Suprapubic skin (tissue), 4 donors: ENCODE results near the gene ETNK2. TPM values are rescaled to one million over a fixed set of nuclear protein-coding genes. Genes with fewer than 3 reads are reported as not detected.

Source experiments
- DNase-seq, 2 donors: peaks; one replicate each; pipeline ENCODE4 v3.0.0-alpha.2; 2019; ENCODE audit warnings: low spot score in 2 of 2
- H3K27ac ChIP-seq: fragments of 200-600 bp; sonication (generic); one replicate; pipeline ENCODE4 v1.5.1; 2019
- H3K27me3 ChIP-seq: fragments of 200-600 bp; sonication (generic); one replicate; pipeline ENCODE4 v1.5.1; 2019
- H3K36me3 ChIP-seq: fragments of 200-600 bp; sonication (generic); one replicate; pipeline ENCODE4 v1.5.1; 2019
- H3K4me1 ChIP-seq: fragments of 200-600 bp; sonication (generic); one replicate; pipeline ENCODE4 v1.5.1; 2019
- H3K4me3 ChIP-seq: fragments of 200-600 bp; sonication (generic); one replicate; pipeline ENCODE4 v1.5.1; 2019; ENCODE audit warnings: mild to moderate bottlenecking
- H3K9me3 ChIP-seq: fragments of 200-600 bp; sonication (generic); one replicate; pipeline ENCODE4 v1.5.1; 2019
- EP300 ChIP-seq: sonication (generic); formaldehyde crosslinking; IDR thresholded peaks from one replicate; pipeline ENCODE4 v1.6.1; 2017; ENCODE audit warnings: antibody characterized with exemption
- POLR2A ChIP-seq, 2 donors: fragments of 450-650 bp; IDR thresholded peaks; one replicate each; pipeline ENCODE4 v1.6.1; 2017; ENCODE audit warnings: antibody characterized with exemption in 2 of 2, mild to moderate bottlenecking in 2 of 2, moderate library complexity in 2 of 2
- POLR2AphosphoS5 ChIP-seq, 3 donors: sonication (generic); formaldehyde crosslinking; IDR thresholded peaks; one replicate each; pipeline ENCODE4 v1.6.1; 2017; ENCODE audit warnings: antibody characterized with exemption in 3 of 3
- WGBS: methylation state at CpG from one replicate; pipeline ENCODE4 v1.1.5; 2018; 5-methylcytosine and 5-hydroxymethylcytosine counted together
- total RNA-seq, 4 donors: library from RNA; depleted of rRNA; stranded (reverse); fragments of >200 nt; gene quantifications; one replicate each; pipeline ENCODE4 v1.1.0, GENCODE V29; 2016
- TF ChIP-seq, protein P1 (sequence below), 2 donors: fragments of 200-600 bp in 1 of 2; fragments of 450-650 bp in 1 of 2; sonication (generic) in 1 of 2; IDR thresholded peaks; one replicate each; pipeline ENCODE4 v1.5.1; 2016 to 2019; ENCODE audit warnings: antibody characterized with exemption in 2 of 2, mild to moderate bottlenecking in 1 of 2, moderate library complexity in 1 of 2

The ETNK2 gene
- total RNA-seq, 4 donors from 2014 or later, result 25.5 to 47.7 (median 36.0) TPM

DNA sequence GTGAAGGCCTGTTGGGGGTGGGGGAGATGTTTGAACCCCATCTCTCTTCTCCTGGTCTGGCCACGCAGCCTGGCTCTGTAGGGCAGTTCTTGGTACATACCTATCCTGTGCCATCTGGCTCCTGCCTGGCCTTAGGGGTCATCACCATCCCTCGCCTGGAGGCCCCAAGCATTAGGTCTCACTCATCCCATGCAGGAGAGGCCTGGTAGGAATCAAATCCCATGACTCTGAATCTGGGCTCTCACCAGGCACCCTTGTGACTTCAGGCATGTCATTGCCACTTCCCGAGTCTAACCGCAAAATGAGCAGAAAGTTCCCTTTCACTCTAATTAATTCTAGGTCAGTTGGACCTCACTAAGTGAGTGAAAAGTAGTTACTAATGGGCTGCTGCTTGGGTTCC, 37.2 kb downstream of the ETNK2 start:
- no peak for DNase-seq
- no peak for TF ChIP-seq POLR2A (IDR thresholded peaks at IDR 0.05)
- no peak for TF ChIP-seq EP300
- TF ChIP-seq POLR2AphosphoS5 (IDR thresholded peaks at IDR 0.05), result no peak
- TF ChIP-seq, protein P1, sequence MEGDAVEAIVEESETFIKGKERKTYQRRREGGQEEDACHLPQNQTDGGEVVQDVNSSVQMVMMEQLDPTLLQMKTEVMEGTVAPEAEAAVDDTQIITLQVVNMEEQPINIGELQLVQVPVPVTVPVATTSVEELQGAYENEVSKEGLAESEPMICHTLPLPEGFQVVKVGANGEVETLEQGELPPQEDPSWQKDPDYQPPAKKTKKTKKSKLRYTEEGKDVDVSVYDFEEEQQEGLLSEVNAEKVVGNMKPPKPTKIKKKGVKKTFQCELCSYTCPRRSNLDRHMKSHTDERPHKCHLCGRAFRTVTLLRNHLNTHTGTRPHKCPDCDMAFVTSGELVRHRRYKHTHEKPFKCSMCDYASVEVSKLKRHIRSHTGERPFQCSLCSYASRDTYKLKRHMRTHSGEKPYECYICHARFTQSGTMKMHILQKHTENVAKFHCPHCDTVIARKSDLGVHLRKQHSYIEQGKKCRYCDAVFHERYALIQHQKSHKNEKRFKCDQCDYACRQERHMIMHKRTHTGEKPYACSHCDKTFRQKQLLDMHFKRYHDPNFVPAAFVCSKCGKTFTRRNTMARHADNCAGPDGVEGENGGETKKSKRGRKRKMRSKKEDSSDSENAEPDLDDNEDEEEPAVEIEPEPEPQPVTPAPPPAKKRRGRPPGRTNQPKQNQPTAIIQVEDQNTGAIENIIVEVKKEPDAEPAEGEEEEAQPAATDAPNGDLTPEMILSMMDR (IDR thresholded peaks at IDR 0.05), result no peak
- H3K27me3 ChIP-seq, result no peaks in the 10 kb centered on the region
- peaks cover 20% of the 10 kb centered on the region for H3K4me1 ChIP-seq
- H3K27ac ChIP-seq, result peak overlapping the region; percentile 46
- WGBS, result 92% methylated on average over 4 of the region's 4 CpGs
- H3K36me3 ChIP-seq, result peaks cover 29% of the 10 kb centered on the region
- no peaks in the 10 kb centered on the region for H3K9me3 ChIP-seq
- no peak overlapping the region for H3K4me3 ChIP-seq

DNA sequence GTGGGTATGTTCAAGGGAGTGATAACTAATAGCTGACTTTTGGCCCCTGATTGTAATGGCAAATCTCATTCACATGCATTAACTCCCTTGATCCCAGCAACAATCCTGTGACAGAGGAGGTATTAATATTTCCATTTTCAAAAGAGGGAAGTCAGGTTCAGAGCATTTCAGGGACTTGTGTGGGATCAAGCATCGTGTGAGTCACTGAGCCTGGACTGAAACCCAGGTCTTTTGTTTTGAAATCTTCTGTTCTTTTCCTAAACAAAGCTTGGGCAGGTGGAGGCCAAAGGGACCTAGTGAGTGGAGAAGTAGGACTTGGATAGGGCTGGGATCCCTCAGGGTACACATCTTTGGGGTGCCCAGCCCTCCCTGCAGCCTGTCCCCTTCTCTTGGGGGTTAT, 37.9 kb downstream of the ETNK2 start:
- no peak for DNase-seq
- no peaks in the 10 kb centered on the region for H3K9me3 ChIP-seq
- WGBS, result 79% methylated on average over 1 of the region's 1 CpG
- H3K4me3 ChIP-seq, result no peak overlapping the region
- H3K36me3 ChIP-seq, result peaks cover 24% of the 10 kb centered on the region
- no peaks in the 10 kb centered on the region for H3K27me3 ChIP-seq
- TF ChIP-seq POLR2AphosphoS5 (IDR thresholded peaks at IDR 0.05) (no peak), EP300 (no peak)
- H3K4me1 ChIP-seq, result peaks cover 20% of the 10 kb centered on the region
- H3K27ac ChIP-seq, result peak overlapping the region; percentile 46

DNA sequence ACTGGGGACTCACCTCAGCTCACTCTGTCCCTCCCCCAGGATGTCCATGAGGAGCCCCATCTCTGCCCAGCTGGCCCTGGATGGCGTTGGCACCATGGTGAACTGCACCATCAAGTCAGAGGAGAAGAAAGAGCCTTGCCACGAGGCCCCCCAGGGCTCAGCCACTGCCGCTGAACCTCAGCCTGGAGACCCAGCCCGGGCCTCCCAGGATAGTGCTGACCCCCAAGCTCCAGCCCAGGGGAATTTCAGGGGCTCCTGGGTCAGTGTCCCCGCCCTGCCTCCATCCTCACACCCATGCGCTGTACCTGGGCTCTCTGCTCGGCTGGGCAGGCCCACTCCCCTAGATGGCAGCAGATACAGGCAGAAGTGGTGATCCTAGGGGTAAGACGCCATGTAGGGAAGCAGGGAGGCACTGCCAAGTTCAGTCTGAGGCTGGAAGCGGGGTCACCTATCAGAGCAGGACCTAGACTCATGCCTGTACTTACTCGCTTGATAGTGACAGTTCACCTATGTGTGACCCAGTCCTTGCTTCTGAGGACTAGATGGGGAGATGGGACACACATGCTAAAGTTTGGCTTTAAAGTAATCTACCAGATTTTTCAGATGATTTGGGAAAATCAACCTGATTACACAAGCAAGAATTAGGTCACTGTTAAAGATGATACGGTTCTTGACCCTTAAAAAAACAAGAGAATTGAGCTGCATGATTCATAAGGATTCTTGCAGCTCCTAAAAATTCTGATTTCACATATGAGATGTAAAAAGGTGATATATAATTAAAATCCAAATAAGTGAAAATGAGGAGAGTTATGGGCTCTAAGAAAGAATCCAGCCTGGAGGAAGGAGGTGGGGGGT, 38.7 kb downstream of the ETNK2 start:
- WGBS, result 83% methylated on average over 11 of the region's 11 CpGs
- H3K27me3 ChIP-seq, result no peaks in the 10 kb centered on the region
- H3K4me3 ChIP-seq, result no peak overlapping the region
- H3K4me1 ChIP-seq, result peaks cover 20% of the 10 kb centered on the region
- H3K9me3 ChIP-seq, result no peaks in the 10 kb centered on the region
- H3K36me3 ChIP-seq, result peaks cover 17% of the 10 kb centered on the region
- DNase-seq, result no peak
- no peak overlapping the region for H3K27ac ChIP-seq
- TF ChIP-seq, protein P1 (IDR thresholded peaks at IDR 0.05), result no peak
- TF ChIP-seq POLR2A (IDR thresholded peaks at IDR 0.05) (no peak), POLR2AphosphoS5 (IDR thresholded peaks at IDR 0.05) (no peak), EP300 (no peak)

DNA sequence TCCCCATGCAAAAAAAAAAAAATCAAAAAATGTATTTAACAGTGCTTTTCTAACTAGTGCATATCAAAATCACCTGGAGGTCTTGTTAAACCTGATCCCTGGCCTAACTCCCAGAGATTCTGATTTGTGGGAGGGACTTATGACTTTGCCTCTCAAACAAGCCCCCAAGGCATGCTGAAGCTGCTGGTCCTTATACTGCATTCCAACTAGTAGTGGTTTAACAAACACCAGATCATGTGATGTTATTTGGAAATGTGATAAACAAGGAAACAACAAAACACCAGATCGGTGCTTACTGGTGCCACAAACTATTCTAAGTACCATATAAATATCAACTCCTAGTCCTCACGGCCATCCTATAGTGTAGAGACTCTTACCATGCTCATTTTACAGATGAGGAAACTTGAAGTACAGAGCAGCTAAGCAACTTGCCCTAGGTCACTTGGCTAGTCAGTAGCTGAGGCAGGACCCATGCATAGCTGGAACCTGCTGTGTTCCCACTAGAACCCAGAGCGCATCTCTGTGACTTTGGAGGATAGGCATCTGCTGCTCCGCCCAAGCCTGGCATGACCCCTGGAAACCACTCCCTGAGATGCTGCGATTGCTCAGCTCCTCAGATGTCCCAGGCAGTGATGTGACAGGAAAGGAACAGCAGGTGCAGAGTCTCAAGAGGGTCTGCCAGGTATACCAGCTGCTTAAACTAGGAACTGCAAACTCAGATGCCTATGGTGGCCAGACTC, 40.8 kb downstream of the ETNK2 start:
- Histone ChIP-seq H3K27ac (no peak overlapping the region), H3K27me3 (no peaks in the 10 kb centered on the region), H3K9me3 (no peaks in the 10 kb centered on the region), H3K36me3 (no peaks in the 10 kb centered on the region), H3K4me3 (no peak overlapping the region), H3K4me1 (peaks cover 25% of the 10 kb centered on the region)
- 65% methylated on average over 5 of the region's 5 CpGs for WGBS
- TF ChIP-seq EP300 (no peak), POLR2AphosphoS5 (IDR thresholded peaks at IDR 0.05) (no peak), POLR2A (IDR thresholded peaks at IDR 0.05) (no peak)
- TF ChIP-seq, protein P1 (IDR thresholded peaks at IDR 0.05), result no peak
- no peak for DNase-seq

DNA sequence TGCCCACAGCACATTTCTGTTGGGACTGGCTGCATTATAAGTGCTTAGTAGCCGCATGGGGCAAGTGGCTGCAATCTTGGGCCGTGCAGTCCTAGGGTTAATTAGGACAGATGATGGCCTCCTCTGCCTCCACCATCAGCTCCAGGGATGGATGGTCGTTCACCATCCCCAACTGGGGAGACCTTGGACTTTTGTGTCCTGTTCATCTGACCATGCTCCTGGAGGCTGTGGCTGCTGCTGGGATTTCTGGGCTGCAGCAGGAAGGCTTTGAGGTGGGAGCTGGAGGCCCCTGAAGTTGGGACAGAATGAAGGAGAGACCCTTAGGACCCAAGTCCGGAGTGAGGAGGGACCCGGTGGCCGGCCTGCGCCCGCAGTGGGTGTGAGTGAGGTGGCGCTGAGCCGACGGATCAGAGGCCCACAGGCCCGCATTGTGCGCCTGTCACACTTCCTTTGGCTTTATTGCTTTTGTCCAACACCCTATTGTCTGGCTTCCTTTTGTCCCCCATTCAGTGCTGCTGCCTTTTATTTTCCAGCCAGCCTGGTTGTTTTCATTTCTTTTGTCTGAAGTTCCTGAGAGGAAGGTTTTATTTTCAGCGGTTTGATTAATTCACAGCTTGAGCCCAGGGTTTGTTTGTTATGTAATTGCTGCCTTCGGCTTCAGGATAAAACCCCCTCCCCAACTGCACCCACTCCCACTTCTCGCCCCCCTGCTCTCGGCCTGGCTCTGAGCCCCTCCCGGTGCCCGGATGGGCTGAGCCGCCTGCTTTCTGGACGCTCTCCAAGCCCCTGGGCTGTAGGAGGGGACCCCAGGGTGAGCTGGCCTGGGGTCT, 43.3 kb downstream of the ETNK2 start:
- Histone ChIP-seq H3K9me3 (no peaks in the 10 kb centered on the region), H3K4me3 (no peak overlapping the region), H3K27me3 (no peaks in the 10 kb centered on the region), H3K4me1 (peaks cover 34% of the 10 kb centered on the region), H3K27ac (peak overlapping the region; percentile 10), H3K36me3 (no peaks in the 10 kb centered on the region)
- WGBS, result 65% methylated on average over 21 of the region's 21 CpGs
- no peak for DNase-seq
- TF ChIP-seq POLR2A (IDR thresholded peaks at IDR 0.05) (no peak), POLR2AphosphoS5 (IDR thresholded peaks at IDR 0.05) (no peak), EP300 (no peak)
- TF ChIP-seq, protein P1 (IDR thresholded peaks at IDR 0.05), result no peak
